GM10266 (cell line): ENCODE data around the gene TMEM182.

Source experiments
- DNase-seq: peaks from one replicate; pipeline ENCODE4 v3.0.0; 2012; ENCODE audit errors: extremely low spot score
- CTCF ChIP-seq: IDR thresholded peaks from 2 replicates; pipeline ENCODE4 v1.5.1; 2012; ENCODE audit warnings: mild to moderate bottlenecking, low read depth; ENCODE audit not compliant: control insufficient read depth, insufficient read depth; ENCODE audit errors: missing control alignments

Gene TMEM182

GRCh38 chr2:102801098-102801718, 39.4 kb downstream of the TMEM182 start:
- TF ChIP-seq CTCF: no peak
- no peak for DNase-seq

- DNase-seq: no peak
- no peak for TF ChIP-seq CTCF
These were observed 40.2 kb downstream of the TMEM182 start for GRCh38 chr2:102801858-102802699.

- no peak for DNase-seq
- TF ChIP-seq CTCF: no peak
These were observed 41.4 kb downstream of the TMEM182 start for GRCh38 chr2:102803041-102803896.

GRCh38 chr2:102803897-102804217, 42.0 kb downstream of the TMEM182 start:
- DNase-seq: no peak
- no peak for TF ChIP-seq CTCF

GRCh38 chr2:102806250-102806837, 44.5 kb downstream of the TMEM182 start:
- TF ChIP-seq CTCF: peak; percentile 84
- DNase-seq: peak; percentile 64

GRCh38 chr2:102809291-102810189, 47.7 kb downstream of the TMEM182 start:
- no peak for TF ChIP-seq CTCF

More at GRCh38 chr2:102809291-102810189, 47.7 kb downstream of the TMEM182 start:
- DNase-seq: no peak
